Activated effector memory CD4-positive, alpha-beta T cell treated with Interleukin-2 at 50 U/mL for 16 hours (primary cell): Measurements from ENCODE around the gene ATP8B1.

ENCODE experiments used
- DNase-seq: peaks from one replicate; pipeline ENCODE4 v3.0.0-alpha.2; 2020

The ATP8B1 gene

GRCh38 chr18:57816208-57816954 is 13.3 kb upstream of the ATP8B1 start:
- no peak for DNase-seq

GRCh38 chr18:57814555-57814954 is 11.4 kb upstream of the ATP8B1 start:
- no peak for DNase-seq

- no peak for DNase-seq
These were observed 10.1 kb upstream of the ATP8B1 start for GRCh38 chr18:57813245-57813644.

GRCh38 chr18:57812126-57812477 is 9.0 kb upstream of the ATP8B1 start:
- no peak for DNase-seq

- DNase-seq = no peak
These were observed 8.5 kb upstream of the ATP8B1 start for GRCh38 chr18:57811477-57812125.

- no peak for DNase-seq
These were observed 6.1 kb upstream of the ATP8B1 start for GRCh38 chr18:57809190-57809589.

GRCh38 chr18:57807336-57808117 is 4.4 kb upstream of the ATP8B1 start:
- DNase-seq = no peak

GRCh38 chr18:57806978-57807285 is 3.8 kb upstream of the ATP8B1 start:
- DNase-seq = no peak

- DNase-seq = no peak
These were observed 3.3 kb upstream of the ATP8B1 start for GRCh38 chr18:57806201-57806977.

GRCh38 chr18:57805117-57805516 is 2.0 kb upstream of the ATP8B1 start:
- no peak for DNase-seq

- no peak for DNase-seq
These were observed 1.4 kb upstream of the ATP8B1 start for GRCh38 chr18:57804557-57804956.

- DNase-seq = no peak
These were observed 657 bp downstream of the ATP8B1 start for GRCh38 chr18:57802213-57803102.

- no peak for DNase-seq
These were observed 1.3 kb downstream of the ATP8B1 start for GRCh38 chr18:57801761-57802212.

- no peak for DNase-seq
These were observed 1.8 kb downstream of the ATP8B1 start for GRCh38 chr18:57801325-57801724.

GRCh38 chr18:57798713-57799373 is 4.3 kb downstream of the ATP8B1 start:
- no peak for DNase-seq

GRCh38 chr18:57797209-57797651 is 5.9 kb downstream of the ATP8B1 start:
- DNase-seq = no peak

- no peak for DNase-seq
These were observed 8.0 kb downstream of the ATP8B1 start for GRCh38 chr18:57794951-57795728.

- no peak for DNase-seq
These were observed 9.7 kb downstream of the ATP8B1 start for GRCh38 chr18:57793302-57793986.

- DNase-seq = no peak
These were observed 10.3 kb downstream of the ATP8B1 start for GRCh38 chr18:57792631-57793301.
